Panc1 (cell line): ENCODE data around the gene RIT2. TPM values are rescaled to one million over a fixed set of nuclear protein-coding genes. Genes with fewer than 3 reads are reported as not detected.

ENCODE experiments used
- ATAC-seq: fragments of 200-7000 bp; cut with Tn5 transposase; 2 replicates; pipeline ENCODE4 v1.9.1; 2020; ENCODE audit warnings: mild to moderate bottlenecking, moderate library complexity
- BruUV-seq: library from RNA; stranded (reverse); fragments of 400-500 nt; replicated peaks from 2 replicates; lab custom pipeline; 2021; lab: Mats Ljungman, UMichigan
- CTCF ChIA-PET: fragments of 300-600 bp; sonication (Branson Sonifier 250); formaldehyde crosslinking; loops from one replicate; lab custom pipeline; 2022; ENCODE audit warnings: antibody characterized with exemption; lab: Charles Lee
- POLR2A ChIA-PET: fragments of 300-600 bp; sonication (Branson Sonifier 250); formaldehyde crosslinking; loops from one replicate; lab custom pipeline; 2022; ENCODE audit warnings: antibody characterized with exemption; lab: Charles Lee
- DNase-seq: peaks from one replicate; pipeline ENCODE4 v3.0.0-alpha.2; 2010; ENCODE audit warnings: low read depth, low spot score
- H3K27ac ChIP-seq: 2 replicates; pipeline ENCODE4 v1.5.1; 2011; ENCODE audit warnings: mild to moderate bottlenecking, low read length, inconsistent platforms
- H3K27me3 ChIP-seq: fragments of 200-500 bp; sonication (Bioruptor generic); 2 replicates; pipeline ENCODE4 v1.6.0; 2014; ENCODE audit warnings: low read length, inconsistent platforms; ENCODE audit not compliant: control insufficient read depth, insufficient read depth
- H3K36me3 ChIP-seq: fragments of 200-500 bp; sonication (Bioruptor generic); 2 replicates; pipeline ENCODE4 v1.5.1; 2014; ENCODE audit warnings: inconsistent platforms, mild to moderate bottlenecking, low read length, moderate library complexity; ENCODE audit not compliant: control insufficient read depth, insufficient read depth
- H3K4me1 ChIP-seq: 2 replicates; pipeline ENCODE4 v1.5.1; 2011; ENCODE audit warnings: inconsistent platforms, mild to moderate bottlenecking, low read length, moderate library complexity; ENCODE audit not compliant: control insufficient read depth, insufficient read depth
- H3K4me3 ChIP-seq, 2 experiments: 2 replicates each; pipeline ENCODE4 v1.5.1; 2011 to 2012; ENCODE audit warnings: low read depth in 2 of 2, low read length in 2 of 2, mild to moderate bottlenecking in 2 of 2, inconsistent platforms in 1 of 2, moderate library complexity in 1 of 2
- H3K9me3 ChIP-seq: fragments of 200-500 bp; sonication (Bioruptor generic); 2 replicates; pipeline ENCODE4 v1.5.1; 2014; ENCODE audit warnings: low read depth, mild to moderate bottlenecking, inconsistent platforms, low read length, moderate library complexity; ENCODE audit not compliant: control insufficient read depth, insufficient read depth
- CTCF ChIP-seq: fragments of 450-650 bp; IDR thresholded peaks from 2 replicates; pipeline ENCODE4 v1.5.1; 2017; ENCODE audit warnings: mild to moderate bottlenecking
- POLR2AphosphoS5 ChIP-seq: IDR thresholded peaks from 2 replicates; pipeline ENCODE4 v1.6.1; 2012; ENCODE audit warnings: mild to moderate bottlenecking, low read depth, low read length, moderate library complexity
- SIN3A ChIP-seq: IDR thresholded peaks from 2 replicates; pipeline ENCODE4 v1.6.1; 2012; ENCODE audit warnings: low read depth, mild to moderate bottlenecking, low read length, moderate library complexity, borderline replicate concordance; ENCODE audit not compliant: insufficient read depth
- TCF7L2 ChIP-seq: IDR thresholded peaks from 2 replicates; pipeline ENCODE4 v1.6.1; 2011; ENCODE audit warnings: mild to moderate bottlenecking, low read depth, low read length, inconsistent platforms
- in situ Hi-C: cut with HindIII; loops from 2 replicates; pipeline ENCODE4 v1.10.0; 2016; ENCODE audit warnings: low sequenced_read_pairs, low pct_unique_long_range_greater_than_20kb
- intact Hi-C: fragments of 100-400 bp; cut with micrococcal nuclease; formaldehyde crosslinking; loops from one replicate; pipeline ENCODE4 v1.10.0; 2022; ENCODE audit not compliant: unreplicated experiment
- total RNA-seq: library from RNA; stranded (reverse); gene quantifications from one replicate; pipeline ENCODE4 v1.2.1, GENCODE V29; 2021; ENCODE audit not compliant: unreplicated experiment
- TF ChIP-seq, protein P1 (sequence below), 2 experiments: IDR thresholded peaks; 2 replicates each; pipeline ENCODE4 v1.6.1; 2011 to 2012; ENCODE audit warnings: low read depth in 2 of 2, control low read depth in 1 of 2, low read length in 1 of 2, mild to moderate bottlenecking in 1 of 2, moderate library complexity in 1 of 2; ENCODE audit not compliant: insufficient read depth in 1 of 2

Gene RIT2
- total RNA-seq, 1 experiment from 2014 or later = not detected

DNA sequence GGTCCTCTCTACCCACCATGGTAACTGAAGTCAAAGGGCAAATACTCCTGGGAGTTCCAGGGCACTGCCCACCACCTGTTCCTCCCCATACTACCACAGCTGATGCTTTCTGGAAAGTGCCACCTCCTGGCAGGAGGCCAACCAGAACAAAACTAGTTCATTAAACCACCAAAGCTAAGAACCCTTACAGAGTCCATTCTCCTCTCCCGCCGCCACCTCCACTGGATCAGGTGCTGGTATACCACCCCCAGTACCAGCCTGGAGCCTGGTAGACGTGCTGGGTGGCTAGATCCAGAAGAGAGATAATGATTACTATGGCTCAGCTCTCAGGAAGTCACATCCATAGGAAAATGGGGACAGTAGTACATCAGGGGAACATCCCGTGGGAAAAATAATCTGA, 300.9 kb downstream of the RIT2 start:
- no peaks in the 10 kb centered on the region for H3K9me3 ChIP-seq
- no peak for TF ChIP-seq POLR2AphosphoS5
- no peaks in the 10 kb centered on the region for H3K36me3 ChIP-seq
- DNase-seq (no peak), ATAC-seq (no peak)
- ChIA-PET POLR2A (no interaction called here), CTCF (no interaction called here)
- no peaks in the 10 kb centered on the region for H3K4me1 ChIP-seq
- no TSS peak for BruUV-seq
- intact Hi-C loops = no loop called here
- no peak overlapping the region for H3K4me3 ChIP-seq
- H3K27me3 ChIP-seq = no peaks in the 10 kb centered on the region
- H3K27ac ChIP-seq = no peak overlapping the region
- in situ Hi-C loops = no loop called here

GRCh38 chr18:42814184-42814583, 301.3 kb downstream of the RIT2 start:
- no peak for DNase-seq
- in situ Hi-C loops (no loop called here), intact Hi-C loops (no loop called here)
- H3K4me1 ChIP-seq = no peaks in the 10 kb centered on the region
- H3K27me3 ChIP-seq = no peaks in the 10 kb centered on the region
- H3K9me3 ChIP-seq = no peaks in the 10 kb centered on the region
- ATAC-seq = no peak
- no TSS peak for BruUV-seq
- H3K36me3 ChIP-seq = no peaks in the 10 kb centered on the region
- ChIA-PET CTCF (no interaction called here), POLR2A (no interaction called here)
- no peak overlapping the region for H3K4me3 ChIP-seq
- H3K27ac ChIP-seq = no peak overlapping the region
- no peak for TF ChIP-seq CTCF
- no peak for TF ChIP-seq SIN3A

DNA sequence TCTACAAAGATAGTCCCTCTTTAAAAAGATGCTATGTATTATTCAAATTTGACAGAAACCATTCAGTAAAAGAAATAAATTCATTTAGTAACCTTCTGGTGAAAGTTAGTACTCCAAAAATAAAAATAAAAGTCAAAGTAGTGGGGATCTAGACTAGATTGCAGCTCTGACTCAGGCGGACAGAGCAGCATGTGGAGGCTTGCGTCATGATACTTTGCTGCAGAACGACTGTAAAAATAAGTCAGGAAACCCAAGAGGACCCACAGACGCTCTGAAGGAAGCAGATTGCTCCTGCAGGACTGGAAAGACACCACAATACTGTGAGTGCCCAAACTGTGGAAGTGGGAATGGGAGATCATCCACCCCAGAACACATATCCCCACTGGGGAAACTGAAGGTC, 301.9 kb downstream of the RIT2 start:
- in situ Hi-C loops (no loop called here), intact Hi-C loops (no loop called here)
- DNase-seq (no peak), ATAC-seq (no peak)
- Histone ChIP-seq H3K27me3 (no peaks in the 10 kb centered on the region), H3K27ac (no peak overlapping the region), H3K9me3 (no peaks in the 10 kb centered on the region), H3K4me1 (no peaks in the 10 kb centered on the region), H3K36me3 (no peaks in the 10 kb centered on the region), H3K4me3 (no peak overlapping the region)
- CTCF ChIA-PET = no interaction called here
- POLR2A ChIA-PET = no interaction called here
- BruUV-seq = no TSS peak
- TF ChIP-seq TCF7L2 (no peak), POLR2AphosphoS5 (no peak), SIN3A (no peak), CTCF (no peak)
- TF ChIP-seq, protein P1, sequence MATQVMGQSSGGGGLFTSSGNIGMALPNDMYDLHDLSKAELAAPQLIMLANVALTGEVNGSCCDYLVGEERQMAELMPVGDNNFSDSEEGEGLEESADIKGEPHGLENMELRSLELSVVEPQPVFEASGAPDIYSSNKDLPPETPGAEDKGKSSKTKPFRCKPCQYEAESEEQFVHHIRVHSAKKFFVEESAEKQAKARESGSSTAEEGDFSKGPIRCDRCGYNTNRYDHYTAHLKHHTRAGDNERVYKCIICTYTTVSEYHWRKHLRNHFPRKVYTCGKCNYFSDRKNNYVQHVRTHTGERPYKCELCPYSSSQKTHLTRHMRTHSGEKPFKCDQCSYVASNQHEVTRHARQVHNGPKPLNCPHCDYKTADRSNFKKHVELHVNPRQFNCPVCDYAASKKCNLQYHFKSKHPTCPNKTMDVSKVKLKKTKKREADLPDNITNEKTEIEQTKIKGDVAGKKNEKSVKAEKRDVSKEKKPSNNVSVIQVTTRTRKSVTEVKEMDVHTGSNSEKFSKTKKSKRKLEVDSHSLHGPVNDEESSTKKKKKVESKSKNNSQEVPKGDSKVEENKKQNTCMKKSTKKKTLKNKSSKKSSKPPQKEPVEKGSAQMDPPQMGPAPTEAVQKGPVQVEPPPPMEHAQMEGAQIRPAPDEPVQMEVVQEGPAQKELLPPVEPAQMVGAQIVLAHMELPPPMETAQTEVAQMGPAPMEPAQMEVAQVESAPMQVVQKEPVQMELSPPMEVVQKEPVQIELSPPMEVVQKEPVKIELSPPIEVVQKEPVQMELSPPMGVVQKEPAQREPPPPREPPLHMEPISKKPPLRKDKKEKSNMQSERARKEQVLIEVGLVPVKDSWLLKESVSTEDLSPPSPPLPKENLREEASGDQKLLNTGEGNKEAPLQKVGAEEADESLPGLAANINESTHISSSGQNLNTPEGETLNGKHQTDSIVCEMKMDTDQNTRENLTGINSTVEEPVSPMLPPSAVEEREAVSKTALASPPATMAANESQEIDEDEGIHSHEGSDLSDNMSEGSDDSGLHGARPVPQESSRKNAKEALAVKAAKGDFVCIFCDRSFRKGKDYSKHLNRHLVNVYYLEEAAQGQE (IDR thresholded peaks at IDR 0.05; ENCODE audit: insufficient read depth in 1 of 2, low read depth in 2 of 2, low read length in 1 of 2) = no peak
